ENCODE measurements around the gene FAM83E.
A peak's percentile ranks its signal among the peaks of the same experiment; 100 is the strongest.

The FAM83E gene

DNA sequence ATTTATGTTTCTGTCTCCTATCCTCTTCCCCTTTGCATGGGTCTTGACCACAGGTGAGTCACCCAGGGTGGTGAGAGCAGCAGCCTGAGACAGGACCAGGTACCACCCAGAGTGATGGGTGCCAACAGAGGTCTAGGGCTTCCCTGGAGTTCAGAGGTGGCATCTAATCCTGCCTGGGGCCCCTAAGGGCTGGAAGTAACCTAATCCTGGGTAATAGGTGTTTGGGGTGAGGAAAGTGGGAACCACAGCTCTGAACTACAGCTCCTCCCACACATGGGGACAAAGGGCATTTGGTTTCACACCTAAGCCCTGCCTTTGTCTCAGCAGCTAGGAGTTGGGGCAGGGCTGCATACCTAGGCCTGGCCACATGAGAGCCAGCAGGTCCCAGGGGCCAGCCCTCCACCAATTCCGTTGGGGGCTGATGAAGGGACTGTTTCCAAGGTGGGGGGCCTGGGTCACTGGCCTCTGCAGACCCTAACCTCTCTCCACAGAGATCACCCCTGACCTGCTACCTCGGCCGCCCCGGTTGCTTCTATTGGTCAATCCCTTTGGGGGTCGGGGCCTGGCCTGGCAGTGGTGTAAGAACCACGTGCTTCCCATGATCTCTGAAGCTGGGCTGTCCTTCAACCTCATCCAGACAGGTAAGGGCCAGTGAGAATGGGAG is 12.5 kb upstream of the FAM83E start:
- no peak overlapping the region for H3K27ac ChIP-seq

DNA sequence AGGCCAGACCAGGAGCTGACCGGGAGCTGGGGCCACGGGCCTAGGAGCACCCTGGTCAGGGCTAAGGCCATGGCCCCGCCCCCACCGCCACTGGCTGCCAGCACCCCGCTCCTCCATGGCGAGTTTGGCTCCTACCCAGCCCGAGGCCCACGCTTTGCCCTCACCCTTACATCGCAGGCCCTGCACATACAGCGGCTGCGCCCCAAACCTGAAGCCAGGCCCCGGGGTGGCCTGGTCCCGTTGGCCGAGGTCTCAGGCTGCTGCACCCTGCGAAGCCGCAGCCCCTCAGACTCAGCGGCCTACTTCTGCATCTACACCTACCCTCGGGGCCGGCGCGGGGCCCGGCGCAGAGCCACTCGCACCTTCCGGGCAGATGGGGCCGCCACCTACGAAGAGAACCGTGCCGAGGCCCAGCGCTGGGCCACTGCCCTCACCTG is 11.0 kb upstream of the FAM83E start:
- no peak for DNase-seq (ENCODE audit: low spot score)
- H3K27ac ChIP-seq = no peak overlapping the region
- no peak overlapping the region for H3K4me3 ChIP-seq
- TF ChIP-seq, protein P1, sequence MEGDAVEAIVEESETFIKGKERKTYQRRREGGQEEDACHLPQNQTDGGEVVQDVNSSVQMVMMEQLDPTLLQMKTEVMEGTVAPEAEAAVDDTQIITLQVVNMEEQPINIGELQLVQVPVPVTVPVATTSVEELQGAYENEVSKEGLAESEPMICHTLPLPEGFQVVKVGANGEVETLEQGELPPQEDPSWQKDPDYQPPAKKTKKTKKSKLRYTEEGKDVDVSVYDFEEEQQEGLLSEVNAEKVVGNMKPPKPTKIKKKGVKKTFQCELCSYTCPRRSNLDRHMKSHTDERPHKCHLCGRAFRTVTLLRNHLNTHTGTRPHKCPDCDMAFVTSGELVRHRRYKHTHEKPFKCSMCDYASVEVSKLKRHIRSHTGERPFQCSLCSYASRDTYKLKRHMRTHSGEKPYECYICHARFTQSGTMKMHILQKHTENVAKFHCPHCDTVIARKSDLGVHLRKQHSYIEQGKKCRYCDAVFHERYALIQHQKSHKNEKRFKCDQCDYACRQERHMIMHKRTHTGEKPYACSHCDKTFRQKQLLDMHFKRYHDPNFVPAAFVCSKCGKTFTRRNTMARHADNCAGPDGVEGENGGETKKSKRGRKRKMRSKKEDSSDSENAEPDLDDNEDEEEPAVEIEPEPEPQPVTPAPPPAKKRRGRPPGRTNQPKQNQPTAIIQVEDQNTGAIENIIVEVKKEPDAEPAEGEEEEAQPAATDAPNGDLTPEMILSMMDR (IDR thresholded peaks at IDR 0.05) = no peak

More for the DNA sequence above, 12.5 kb upstream of the FAM83E start:
- TF ChIP-seq, protein P1 (IDR thresholded peaks at IDR 0.05) = no peak
- H3K4me3 ChIP-seq = no peak overlapping the region
- no peak for DNase-seq (ENCODE audit: low spot score)

DNA sequence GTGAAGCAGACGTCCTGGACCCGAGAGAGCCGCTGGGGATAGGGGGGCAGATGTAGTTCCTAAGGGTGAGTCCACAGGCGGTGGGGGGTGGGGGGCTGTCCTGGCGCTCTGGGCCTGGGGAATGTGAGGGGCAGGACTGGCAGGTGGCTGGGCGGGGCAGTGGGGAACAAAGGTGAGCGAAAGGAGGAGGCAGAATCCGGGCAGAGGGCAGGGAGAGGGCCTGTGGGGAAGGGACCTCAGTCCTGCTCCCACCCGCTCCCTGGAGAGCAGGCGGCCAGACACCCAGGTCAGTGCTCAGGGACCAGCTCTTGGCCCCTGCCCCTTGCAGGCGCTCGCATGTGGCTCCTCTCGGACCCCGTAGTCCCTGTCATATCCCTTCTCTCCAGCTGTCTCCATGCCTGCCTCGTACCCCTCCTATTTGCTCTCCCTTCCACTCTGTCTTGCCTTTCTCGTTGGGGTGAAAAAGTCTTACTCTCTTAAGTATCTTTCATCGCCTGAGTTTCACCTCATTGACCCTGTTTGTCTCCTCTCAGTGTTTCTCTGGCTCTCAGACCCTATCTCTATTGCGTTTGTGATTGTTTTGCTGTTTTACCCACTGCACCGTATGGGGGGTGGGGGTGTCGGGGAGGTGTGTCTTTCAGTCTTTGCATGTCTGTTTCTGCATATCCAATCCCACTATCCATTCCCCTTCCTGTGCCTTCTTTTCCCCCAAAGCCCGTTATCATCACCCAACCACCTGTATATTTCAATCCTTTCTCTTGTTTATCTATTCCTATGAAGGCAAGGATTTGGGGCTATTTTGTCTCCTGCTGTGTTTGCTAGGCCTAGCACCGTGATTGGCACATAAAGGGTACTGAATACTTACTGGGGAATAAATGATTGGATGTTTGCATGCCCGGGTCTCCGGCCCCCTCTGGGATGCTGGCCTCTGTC is 10.2 kb upstream of the FAM83E start:
- peak overlapping the region; percentile 62 for H3K4me3 ChIP-seq
- no peak for DNase-seq (ENCODE audit: low spot score)
- peak overlapping the region; percentile 69 to 70 for H3K27ac ChIP-seq

DNA sequence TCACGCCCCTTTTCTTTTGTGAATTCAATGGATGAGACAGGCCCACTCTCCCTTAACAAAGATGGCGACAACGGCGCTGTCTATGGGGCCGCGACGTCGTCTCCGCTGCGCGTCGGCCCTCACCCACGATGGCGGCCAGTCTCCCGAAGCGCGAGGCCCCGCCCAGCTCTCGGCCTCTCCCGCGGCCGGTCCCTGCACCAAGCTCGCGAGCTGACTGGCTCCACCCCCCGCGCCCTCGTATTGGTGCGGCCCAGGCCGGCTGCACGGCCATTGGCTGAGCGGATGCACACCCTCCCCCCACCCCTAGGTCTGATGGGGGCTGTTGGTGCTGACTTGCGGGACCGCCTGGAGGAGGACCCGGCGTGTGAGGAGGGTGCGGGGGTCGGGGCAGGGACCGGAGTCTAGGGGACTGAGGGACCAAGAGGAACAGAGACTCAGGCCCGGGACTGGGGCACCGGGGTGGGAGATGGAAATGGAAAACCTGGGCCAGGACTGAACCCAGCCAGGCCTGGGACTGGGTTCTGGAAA is 9.3 kb upstream of the FAM83E start:
- TF ChIP-seq, protein P1 (IDR thresholded peaks at IDR 0.05) = no peak
- H3K4me3 ChIP-seq = peak overlapping the region; percentile 62
- H3K27ac ChIP-seq = peak overlapping the region; percentile 69 to 70
- peak; percentile 98 for DNase-seq (ENCODE audit: low spot score)

More for the DNA sequence above, 10.2 kb upstream of the FAM83E start:
- TF ChIP-seq, protein P1 (IDR thresholded peaks at IDR 0.05) = no peak

DNA sequence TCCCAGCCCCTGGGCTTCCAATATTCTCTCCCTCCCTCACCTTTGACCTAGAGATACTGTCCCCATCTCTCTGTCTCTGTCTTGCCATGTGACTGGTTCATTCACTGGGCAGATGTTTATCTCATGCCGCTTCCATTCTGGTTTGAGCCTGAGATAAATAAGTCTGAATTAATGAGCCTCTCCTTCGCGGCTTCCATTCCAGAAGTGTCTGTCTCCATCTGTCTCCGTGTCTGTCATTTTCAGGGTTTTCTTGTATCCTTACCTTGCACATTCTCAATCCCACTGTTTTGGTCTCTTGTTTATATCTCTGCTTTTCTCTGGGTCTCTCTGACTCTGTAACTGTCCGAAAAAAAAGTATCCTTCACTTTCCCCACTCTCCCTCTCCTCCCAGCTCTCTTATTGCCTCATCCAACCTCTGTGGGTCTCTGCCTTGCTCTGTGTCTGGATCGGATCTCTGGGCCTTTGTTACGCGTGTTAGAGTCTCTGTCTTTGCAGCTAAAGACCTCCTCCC is 8.7 kb upstream of the FAM83E start:
- Histone ChIP-seq H3K4me3 (peak overlapping the region; percentile 62), H3K27ac (peak overlapping the region; percentile 69 to 70)
- no peak for DNase-seq (ENCODE audit: low spot score)
- TF ChIP-seq, protein P1 (IDR thresholded peaks at IDR 0.05) = no peak

DNA sequence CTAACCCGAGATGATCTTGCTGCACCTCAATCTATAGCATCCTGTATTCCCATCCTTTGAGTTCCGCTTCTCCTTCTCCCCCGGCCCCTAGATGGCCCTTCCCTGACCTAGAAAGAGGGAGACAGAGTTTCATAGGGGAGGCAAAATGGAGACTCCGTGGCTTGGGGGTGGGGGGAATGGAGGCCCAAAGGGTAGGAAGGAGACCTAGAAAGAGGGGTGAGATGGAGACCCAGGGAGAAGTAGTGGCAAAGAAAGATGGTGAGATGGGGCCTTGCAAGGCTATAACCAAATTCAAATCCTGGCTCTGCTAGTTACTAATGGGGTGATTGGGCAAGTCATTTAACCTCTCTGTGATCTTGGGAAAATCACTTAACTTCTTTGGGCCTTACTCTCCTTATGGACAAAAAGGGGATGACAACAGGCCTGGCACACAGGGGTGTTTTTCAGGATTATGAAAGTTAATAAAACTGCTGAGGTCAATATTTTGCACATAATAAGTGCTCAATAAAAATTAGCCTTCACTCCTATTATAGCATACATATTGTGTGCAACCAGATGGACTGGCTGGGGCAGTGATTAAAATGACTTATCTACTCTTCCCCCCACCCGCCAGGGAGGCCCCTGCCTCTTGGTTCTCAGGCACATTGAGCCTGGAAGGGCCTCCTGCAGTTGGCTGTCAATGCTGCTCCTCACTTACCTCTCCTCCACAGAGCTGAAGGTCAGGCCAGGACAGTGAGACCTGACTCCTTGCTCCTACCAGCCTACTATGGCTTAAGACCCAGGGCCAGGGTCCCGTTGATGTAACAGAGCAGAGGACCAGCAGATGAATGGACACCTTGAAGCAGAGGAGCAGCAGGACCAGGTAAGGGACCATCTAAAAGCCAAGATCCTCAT is 5.1 kb upstream of the FAM83E start:
- DNase-seq (ENCODE audit: low spot score) = no peak
- peak overlapping the region; percentile 91 to 95 for H3K27ac ChIP-seq
- H3K4me3 ChIP-seq = peak overlapping the region; percentile 92
- TF ChIP-seq, protein P1 (IDR thresholded peaks at IDR 0.05) = no peak

Measured in coronary artery (tissue), 2 donors.